Measurements from ENCODE around the gene UQCR11. TPM values are rescaled to one million over a fixed set of nuclear protein-coding genes. Genes with fewer than 3 reads are reported as not detected.
A peak's percentile ranks its signal among the peaks of the same experiment; 100 is the strongest.

Gene UQCR11
- total RNA-seq, 1 donor from 2014 or later, result 195 TPM

- H3K27me3 Mint-ChIP-seq, result no peaks in the 10 kb centered on the region
- H3K36me3 Mint-ChIP-seq (ENCODE audit: low read depth), result peaks cover 41% of the 10 kb centered on the region
- H3K4me3 Mint-ChIP-seq, result no peak overlapping the region
- H3K9me3 Mint-ChIP-seq, result no peaks in the 10 kb centered on the region
- intact Hi-C loops (cut with micrococcal nuclease), result no loop called here
- peaks cover 4% of the 10 kb centered on the region for H3K4me1 Mint-ChIP-seq
- no peak for DNase-seq
- no peak overlapping the region for H3K27ac Mint-ChIP-seq
Observed at GRCh38 chr19:1599460-1599846, 5.8 kb downstream of the UQCR11 start.

- H3K4me3 Mint-ChIP-seq, result no peak overlapping the region
- H3K36me3 Mint-ChIP-seq (ENCODE audit: low read depth), result peaks cover 38% of the 10 kb centered on the region
- peaks cover 4% of the 10 kb centered on the region for H3K4me1 Mint-ChIP-seq
- H3K27me3 Mint-ChIP-seq, result no peaks in the 10 kb centered on the region
- H3K9me3 Mint-ChIP-seq, result no peaks in the 10 kb centered on the region
- DNase-seq, result peak; percentile 54
- intact Hi-C loops (cut with micrococcal nuclease), result no loop called here
- H3K27ac Mint-ChIP-seq, result no peak overlapping the region
Observed at GRCh38 chr19:1598777-1599459, 6.3 kb downstream of the UQCR11 start.

- intact Hi-C loops (cut with micrococcal nuclease), result loop anchor here (5.0 kb wide), 2 partner anchors 59 to 219 kb away; partner anchors contain the start of genes ATP8B3 and TCF3
Observed at GRCh38 chr19:1593501-1593772, 11.8 kb downstream of the UQCR11 start.

GRCh38 chr19:1592755-1593500 is 12.3 kb downstream of the UQCR11 start, which contains the start of gene MBD3:
Gene MBD3, minus strand, starts transcription at chr19:1592865. Its CDS starts 234 bp downstream, at chr19:1592631.
- no peaks in the 10 kb centered on the region for H3K9me3 Mint-ChIP-seq
- intact Hi-C loops (cut with micrococcal nuclease), result loop anchor here (1.0 to 5.0 kb wide), 4 partner anchors 12 to 219 kb away; partner anchors contain the start of genes ATP8B3, DAZAP1, TCF3 and UQCR11
- peak within 1 kb of the TSS; percentile 95 for H3K4me3 Mint-ChIP-seq
- no peaks in the 10 kb centered on the region for H3K27me3 Mint-ChIP-seq
- peaks cover 34% of the 10 kb centered on the region for H3K36me3 Mint-ChIP-seq (ENCODE audit: low read depth)
- H3K4me1 Mint-ChIP-seq, result peaks cover 17% of the 10 kb centered on the region
- DNase-seq, result peak; percentile 97
- H3K27ac Mint-ChIP-seq, result peak within 1 kb of the TSS; percentile 91

More at GRCh38 chr19:1593501-1593772, 11.8 kb downstream of the UQCR11 start:
- no peaks in the 10 kb centered on the region for H3K27me3 Mint-ChIP-seq
- no peaks in the 10 kb centered on the region for H3K9me3 Mint-ChIP-seq
- peaks cover 17% of the 10 kb centered on the region for H3K4me1 Mint-ChIP-seq
- DNase-seq, result no peak
- H3K27ac Mint-ChIP-seq, result peak overlapping the region; percentile 87
- peaks cover 35% of the 10 kb centered on the region for H3K36me3 Mint-ChIP-seq (ENCODE audit: low read depth)
- peak overlapping the region; percentile 91 for H3K4me3 Mint-ChIP-seq

GRCh38 chr19:1592024-1592754 is 13.1 kb downstream of the UQCR11 start:
- peak; percentile 96 for DNase-seq
- Mint-ChIP-seq H3K4me1 (peaks cover 17% of the 10 kb centered on the region), H3K9me3 (no peaks in the 10 kb centered on the region), H3K4me3 (peak overlapping the region; percentile 95), H3K27ac (peak overlapping the region; percentile 91), H3K27me3 (no peaks in the 10 kb centered on the region), H3K36me3 (ENCODE audit: low read depth) (peaks cover 27% of the 10 kb centered on the region)
- intact Hi-C loops (cut with micrococcal nuclease), result loop anchor here (1.0 to 5.0 kb wide), 4 partner anchors 13 to 220 kb away; partner anchors contain the start of genes ATP8B3, DAZAP1, TCF3 and UQCR11

GRCh38 chr19:1591421-1592023 is 13.7 kb downstream of the UQCR11 start:
- no peak for DNase-seq
- Mint-ChIP-seq H3K27ac (peak overlapping the region; percentile 91), H3K9me3 (no peaks in the 10 kb centered on the region), H3K27me3 (no peaks in the 10 kb centered on the region), H3K36me3 (ENCODE audit: low read depth) (peaks cover 25% of the 10 kb centered on the region), H3K4me1 (peaks cover 17% of the 10 kb centered on the region), H3K4me3 (peak overlapping the region; percentile 95)
- intact Hi-C loops (cut with micrococcal nuclease), result loop anchor here (1.0 to 5.0 kb wide), 4 partner anchors 14 to 221 kb away; partner anchors contain the start of genes ATP8B3, DAZAP1, TCF3 and UQCR11

- no peaks in the 10 kb centered on the region for H3K27me3 Mint-ChIP-seq
- no peaks in the 10 kb centered on the region for H3K9me3 Mint-ChIP-seq
- peaks cover 28% of the 10 kb centered on the region for H3K36me3 Mint-ChIP-seq (ENCODE audit: low read depth)
- peak; percentile 81 for DNase-seq
- peak overlapping the region; percentile 95 for H3K4me3 Mint-ChIP-seq
- peaks cover 17% of the 10 kb centered on the region for H3K4me1 Mint-ChIP-seq
- intact Hi-C loops (cut with micrococcal nuclease), result loop anchor here (5.0 kb wide), 2 partner anchors 61 to 221 kb away; partner anchors contain the start of genes ATP8B3 and TCF3
- peak overlapping the region; percentile 91 for H3K27ac Mint-ChIP-seq
Observed at GRCh38 chr19:1590641-1591397, 14.4 kb downstream of the UQCR11 start.

- Mint-ChIP-seq H3K36me3 (ENCODE audit: low read depth) (peaks cover 36% of the 10 kb centered on the region), H3K4me1 (peaks cover 12% of the 10 kb centered on the region), H3K27me3 (no peaks in the 10 kb centered on the region), H3K27ac (no peak overlapping the region), H3K4me3 (no peak overlapping the region), H3K9me3 (no peaks in the 10 kb centered on the region)
- no peak for DNase-seq
- intact Hi-C loops (cut with micrococcal nuclease), result no loop called here
Observed at GRCh38 chr19:1587872-1588271, 17.4 kb downstream of the UQCR11 start.

- no peaks in the 10 kb centered on the region for H3K27me3 Mint-ChIP-seq
- intact Hi-C loops (cut with micrococcal nuclease), result no loop called here
- no peaks in the 10 kb centered on the region for H3K9me3 Mint-ChIP-seq
- peaks cover 3% of the 10 kb centered on the region for H3K4me1 Mint-ChIP-seq
- H3K27ac Mint-ChIP-seq, result no peak overlapping the region
- H3K4me3 Mint-ChIP-seq, result no peak overlapping the region
- no peak for DNase-seq
- H3K36me3 Mint-ChIP-seq (ENCODE audit: low read depth), result peaks cover 34% of the 10 kb centered on the region
Observed at GRCh38 chr19:1585243-1585580, 20.1 kb downstream of the UQCR11 start.

- no peaks in the 10 kb centered on the region for H3K27me3 Mint-ChIP-seq
- H3K9me3 Mint-ChIP-seq, result no peaks in the 10 kb centered on the region
- H3K27ac Mint-ChIP-seq, result no peak overlapping the region
- no peak for DNase-seq
- peaks cover 35% of the 10 kb centered on the region for H3K36me3 Mint-ChIP-seq (ENCODE audit: low read depth)
- no peak overlapping the region for H3K4me3 Mint-ChIP-seq
- H3K4me1 Mint-ChIP-seq, result peaks cover 2% of the 10 kb centered on the region
- intact Hi-C loops (cut with micrococcal nuclease), result no loop called here
Observed at GRCh38 chr19:1584500-1585242, 20.6 kb downstream of the UQCR11 start.

GRCh38 chr19:1582201-1582600 is 23.1 kb downstream of the UQCR11 start:
- H3K36me3 Mint-ChIP-seq (ENCODE audit: low read depth), result peaks cover 41% of the 10 kb centered on the region
- no peak overlapping the region for H3K27ac Mint-ChIP-seq
- H3K9me3 Mint-ChIP-seq, result no peaks in the 10 kb centered on the region
- H3K4me3 Mint-ChIP-seq, result no peak overlapping the region
- peak; percentile 52 for DNase-seq
- no peaks in the 10 kb centered on the region for H3K4me1 Mint-ChIP-seq
- intact Hi-C loops (cut with micrococcal nuclease), result no loop called here
- no peaks in the 10 kb centered on the region for H3K27me3 Mint-ChIP-seq

GRCh38 chr19:1580957-1581356 is 24.3 kb downstream of the UQCR11 start:
- DNase-seq, result no peak
- H3K4me3 Mint-ChIP-seq, result no peak overlapping the region
- H3K36me3 Mint-ChIP-seq (ENCODE audit: low read depth), result peaks cover 37% of the 10 kb centered on the region
- no peaks in the 10 kb centered on the region for H3K9me3 Mint-ChIP-seq
- intact Hi-C loops (cut with micrococcal nuclease), result no loop called here
- H3K27ac Mint-ChIP-seq, result no peak overlapping the region
- no peaks in the 10 kb centered on the region for H3K4me1 Mint-ChIP-seq
- no peaks in the 10 kb centered on the region for H3K27me3 Mint-ChIP-seq
